Naive B cell (primary cell): ENCODE measurements around the gene MKNK1. TPM values are rescaled to one million over a fixed set of nuclear protein-coding genes. Genes with fewer than 3 reads are reported as not detected.

Source experiments
- ATAC-seq, 2 donors: fragments of 150-1000 bp; cut with Tn5 transposase; 2 replicates each; pipeline ENCODE4 v1.10.0; 2021; ENCODE audit warnings: low read depth in 2 of 2, mild to moderate bottlenecking in 2 of 2, moderate library complexity in 2 of 2
- DNase-seq: peaks from one replicate; pipeline ENCODE4 v3.0.0; 2022
- H3K27ac Mint-ChIP-seq, 6 donors: one replicate each; pipeline ENCODE4 v1.8.0; 2020 to 2022; ENCODE audit warnings: mild to moderate bottlenecking in 6 of 6, mixed read lengths in 6 of 6, moderate library complexity in 5 of 6, inconsistent platforms in 2 of 6
- H3K27me3 Mint-ChIP-seq, 3 donors: one replicate each; pipeline ENCODE4 v1.8.0; 2021 to 2022; ENCODE audit warnings: mixed read lengths in 3 of 3, mild to moderate bottlenecking in 1 of 3
- H3K36me3 Mint-ChIP-seq, 2 donors: one replicate each; pipeline ENCODE4 v1.8.0; 2020 to 2022; ENCODE audit warnings: mixed read lengths in 2 of 2, inconsistent platforms in 1 of 2, mild to moderate bottlenecking in 1 of 2
- H3K4me1 Mint-ChIP-seq, 3 donors: one replicate each; pipeline ENCODE4 v1.8.0; 2020 to 2022; ENCODE audit warnings: mixed read lengths in 3 of 3, inconsistent platforms in 1 of 3, mild to moderate bottlenecking in 1 of 3, moderate library complexity in 1 of 3
- H3K4me3 Mint-ChIP-seq, 8 donors: one replicate each; pipeline ENCODE4 v1.8.0; 2020 to 2022; ENCODE audit warnings: mild to moderate bottlenecking in 8 of 8, mixed read lengths in 8 of 8, moderate library complexity in 8 of 8, inconsistent platforms in 2 of 8
- H3K9me3 Mint-ChIP-seq, 7 donors: one replicate each; pipeline ENCODE4 v1.8.0; 2020 to 2022; ENCODE audit warnings: mixed read lengths in 7 of 7, mild to moderate bottlenecking in 5 of 7, inconsistent platforms in 2 of 7, moderate library complexity in 1 of 7
- polyA plus RNA-seq, 6 donors: library from polyadenylated mRNA; unstranded; fragments of 300-500 nt; fragmentation: Illumina TruSeq; gene quantifications; one replicate each; pipeline ENCODE4 v1.2.3, GENCODE V29; 2021; ENCODE audit warnings: low read depth in 6 of 6

The MKNK1 gene
- polyA plus RNA-seq, 6 donors from 2014 or later, result 14.2 to 23.8 (median 18.6) TPM

DNA sequence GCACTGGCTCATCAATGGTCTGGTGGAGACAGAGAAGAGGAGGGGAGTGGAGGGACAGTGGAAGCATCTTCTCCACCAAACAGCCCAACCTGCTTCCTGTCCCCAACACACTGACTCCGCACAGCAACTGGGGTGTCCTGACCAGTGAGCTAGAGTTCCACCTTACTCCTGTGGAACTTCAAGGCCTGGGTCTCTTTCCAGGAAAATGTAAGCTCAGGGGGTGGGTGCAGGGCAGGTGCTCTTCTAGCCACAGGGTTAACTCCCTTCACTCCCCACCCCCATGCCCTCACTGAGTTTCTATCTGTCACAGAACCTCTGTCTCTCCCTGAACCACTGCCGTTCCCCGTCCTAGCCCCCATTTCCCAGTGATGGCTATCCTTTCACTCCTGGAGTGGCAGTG lies 11.7 kb upstream of the MKNK1 start:
- ATAC-seq (no peak), DNase-seq (no peak)
- H3K27ac Mint-ChIP-seq, result peak overlapping the region; percentile 49 to 93 (median 80)
- H3K27me3 Mint-ChIP-seq, result no peaks in the 10 kb centered on the region
- H3K9me3 Mint-ChIP-seq, result no peaks in the 10 kb centered on the region
- peak overlapping the region; percentile 90 to 98 (median 94) for H3K4me3 Mint-ChIP-seq
- peaks cover 56 to 87% (median 73%) of the 10 kb centered on the region in 3 donors for H3K4me1 Mint-ChIP-seq
- peaks cover 0 to 2% of the 10 kb centered on the region in 2 donors for H3K36me3 Mint-ChIP-seq

GRCh38 chr1:46615088-46615487 lies 11.0 kb upstream of the MKNK1 start:
- no peaks in the 10 kb centered on the region for H3K27me3 Mint-ChIP-seq
- peak overlapping the region in 5 of 6 donors; percentile 19 to 89 (median 72) for H3K27ac Mint-ChIP-seq
- ATAC-seq (no peak), DNase-seq (no peak)
- peak overlapping the region; percentile 90 to 98 (median 94) for H3K4me3 Mint-ChIP-seq
- H3K4me1 Mint-ChIP-seq, result peaks cover 56 to 84% (median 73%) of the 10 kb centered on the region in 3 donors
- H3K36me3 Mint-ChIP-seq, result peaks cover 3 to 9% of the 10 kb centered on the region in 2 donors
- no peaks in the 10 kb centered on the region for H3K9me3 Mint-ChIP-seq

DNA sequence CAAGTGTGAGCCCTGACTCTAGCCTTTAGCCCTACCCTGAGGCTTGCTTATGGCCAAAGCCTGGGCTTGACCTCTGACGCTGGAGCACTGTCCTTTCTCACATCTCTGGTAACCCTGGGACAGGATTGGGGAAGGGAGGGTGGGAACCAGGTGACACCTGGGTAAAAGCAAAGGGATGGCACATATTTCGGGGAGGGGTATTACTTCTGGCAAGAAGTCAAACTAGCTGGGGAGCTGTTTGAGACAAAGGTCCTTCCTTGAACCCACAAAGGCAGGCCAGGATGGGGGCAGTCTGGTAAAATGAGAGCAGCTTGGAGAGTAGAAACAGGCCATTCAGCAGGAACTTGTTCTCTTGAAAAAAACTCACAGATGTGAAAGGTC lies 10.5 kb upstream of the MKNK1 start:
- Mint-ChIP-seq H3K36me3 (peaks cover 7 to 14% of the 10 kb centered on the region in 2 donors), H3K27me3 (no peaks in the 10 kb centered on the region), H3K9me3 (no peaks in the 10 kb centered on the region), H3K4me1 (peaks cover 59 to 82% (median 69%) of the 10 kb centered on the region in 3 donors), H3K27ac (peak overlapping the region in 4 of 6 donors; percentile 29 to 89 (median 60)), H3K4me3 (peak overlapping the region in 7 of 8 donors; percentile 21 to 98 (median 93))
- ATAC-seq, result no peak
- DNase-seq, result no peak

DNA sequence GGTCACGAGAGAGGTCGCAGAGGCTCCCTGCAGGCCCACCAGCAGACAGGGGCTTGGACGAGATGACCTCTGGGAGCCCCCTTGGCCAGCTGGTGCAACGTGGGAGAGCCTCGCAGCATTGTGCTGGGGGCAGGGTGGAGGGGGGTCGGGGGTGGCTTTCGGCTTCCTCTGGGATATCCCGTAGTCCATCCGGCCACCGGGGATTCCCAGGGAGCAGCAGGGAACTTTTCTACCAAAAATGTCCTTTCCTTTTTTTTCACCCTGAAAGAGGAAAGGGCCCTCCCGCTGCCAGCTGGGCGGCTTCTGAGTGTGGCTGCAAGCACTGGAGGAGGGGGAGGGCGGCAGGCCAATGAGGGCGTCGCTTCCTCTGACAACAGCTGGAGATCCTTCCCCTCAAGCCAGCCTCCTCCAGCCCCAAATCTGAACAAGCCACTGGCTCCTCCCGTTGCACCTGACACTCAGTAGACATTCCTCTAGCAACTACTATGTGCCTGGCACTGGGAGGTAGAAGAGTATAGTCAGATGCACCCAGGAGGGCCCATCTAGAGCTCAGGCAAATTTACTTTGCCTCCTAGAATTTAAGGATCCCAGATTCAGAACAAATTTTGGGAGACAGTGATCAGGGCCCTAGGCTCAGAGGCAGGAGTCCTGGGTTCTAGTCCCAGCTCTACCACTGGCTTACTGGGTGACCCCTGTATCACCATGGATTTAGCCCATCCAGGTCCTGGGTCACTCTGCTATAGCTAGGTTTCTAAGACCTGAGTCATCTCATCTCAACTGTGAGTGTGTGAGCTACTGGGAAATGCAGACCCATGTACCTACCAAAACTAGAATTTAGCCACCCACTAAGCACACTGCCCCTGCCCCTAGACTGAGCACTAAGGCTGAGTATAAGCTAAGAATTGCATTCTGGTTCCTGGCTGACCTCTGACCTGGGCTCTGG lies 9.9 kb upstream of the MKNK1 start:
- Mint-ChIP-seq H3K27ac (peak overlapping the region; percentile 29 to 89 (median 52)), H3K4me3 (peak overlapping the region in 7 of 8 donors; percentile 60 to 94 (median 81)), H3K4me1 (peaks cover 53 to 79% (median 63%) of the 10 kb centered on the region in 3 donors), H3K36me3 (peaks cover 7 to 20% of the 10 kb centered on the region in 2 donors), H3K9me3 (no peaks in the 10 kb centered on the region), H3K27me3 (no peaks in the 10 kb centered on the region)
- ATAC-seq (peak; percentile 16 to 30), DNase-seq (no peak)

GRCh38 chr1:46612937-46613660 lies 9.0 kb upstream of the MKNK1 start:
- Mint-ChIP-seq H3K9me3 (no peaks in the 10 kb centered on the region), H3K36me3 (peaks cover 7 to 21% of the 10 kb centered on the region in 2 donors), H3K27ac (peak overlapping the region in 1 of 6 donors; percentile 27), H3K27me3 (no peaks in the 10 kb centered on the region), H3K4me1 (peaks cover 45 to 73% (median 54%) of the 10 kb centered on the region in 3 donors), H3K4me3 (peak overlapping the region in 6 of 8 donors; percentile 28 to 90 (median 72))
- DNase-seq (no peak), ATAC-seq (no peak)

DNA sequence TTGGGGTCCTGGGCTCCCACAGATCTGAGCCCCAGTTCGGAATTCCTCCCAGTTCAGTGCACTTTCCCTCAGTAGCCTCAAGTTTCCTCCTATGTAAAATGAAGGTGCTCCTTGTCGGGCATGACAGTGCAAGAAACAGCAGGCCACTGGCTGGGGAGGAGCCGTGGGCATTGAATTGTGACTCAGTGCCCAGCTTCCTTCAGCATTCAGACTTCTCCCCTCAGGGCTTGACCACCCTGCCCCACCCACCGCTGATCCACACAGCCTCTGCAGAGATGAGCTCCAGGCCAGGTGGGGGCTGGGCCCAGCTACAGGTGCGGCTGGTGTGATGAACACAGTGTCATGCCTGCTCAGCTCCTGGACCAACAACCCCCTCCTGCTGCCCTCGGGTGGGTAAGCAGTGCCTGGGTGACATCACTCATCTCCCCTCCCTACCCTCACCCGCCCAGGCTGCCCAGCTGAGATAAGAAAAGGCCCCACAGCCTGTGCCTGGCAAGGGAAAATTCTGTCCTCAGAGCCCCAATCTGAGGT lies 7.7 kb upstream of the MKNK1 start:
- DNase-seq (no peak), ATAC-seq (no peak)
- peaks cover 35 to 63% (median 41%) of the 10 kb centered on the region in 3 donors for H3K4me1 Mint-ChIP-seq
- H3K36me3 Mint-ChIP-seq, result peaks cover 7 to 21% of the 10 kb centered on the region in 2 donors
- no peak overlapping the region for H3K27ac Mint-ChIP-seq
- peak overlapping the region in 1 of 8 donors; percentile 21 for H3K4me3 Mint-ChIP-seq
- H3K27me3 Mint-ChIP-seq, result no peaks in the 10 kb centered on the region
- H3K9me3 Mint-ChIP-seq, result no peaks in the 10 kb centered on the region

- no peak for DNase-seq
- H3K27ac Mint-ChIP-seq, result peak overlapping the region in 1 of 6 donors; percentile 52
- no peaks in the 10 kb centered on the region for H3K27me3 Mint-ChIP-seq
- no peak overlapping the region for H3K4me3 Mint-ChIP-seq
- no peaks in the 10 kb centered on the region for H3K9me3 Mint-ChIP-seq
- peaks cover 11 to 21% of the 10 kb centered on the region in 2 donors for H3K36me3 Mint-ChIP-seq
- no peak for ATAC-seq
- H3K4me1 Mint-ChIP-seq, result peaks cover 28 to 59% (median 33%) of the 10 kb centered on the region in 3 donors
These were observed 3.5 kb upstream of the MKNK1 start for GRCh38 chr1:46607345-46608130.

GRCh38 chr1:46606255-46606965 lies 2.3 kb upstream of the MKNK1 start:
- no peaks in the 10 kb centered on the region for H3K27me3 Mint-ChIP-seq
- peaks cover 32 to 61% (median 36%) of the 10 kb centered on the region in 3 donors for H3K4me1 Mint-ChIP-seq
- ATAC-seq (no peak), DNase-seq (no peak)
- H3K9me3 Mint-ChIP-seq, result no peaks in the 10 kb centered on the region
- H3K4me3 Mint-ChIP-seq, result peak overlapping the region in 4 of 8 donors; percentile 6 to 93 (median 52)
- H3K27ac Mint-ChIP-seq, result peak overlapping the region in 1 of 6 donors; percentile 5
- peaks cover 11 to 21% of the 10 kb centered on the region in 2 donors for H3K36me3 Mint-ChIP-seq

DNA sequence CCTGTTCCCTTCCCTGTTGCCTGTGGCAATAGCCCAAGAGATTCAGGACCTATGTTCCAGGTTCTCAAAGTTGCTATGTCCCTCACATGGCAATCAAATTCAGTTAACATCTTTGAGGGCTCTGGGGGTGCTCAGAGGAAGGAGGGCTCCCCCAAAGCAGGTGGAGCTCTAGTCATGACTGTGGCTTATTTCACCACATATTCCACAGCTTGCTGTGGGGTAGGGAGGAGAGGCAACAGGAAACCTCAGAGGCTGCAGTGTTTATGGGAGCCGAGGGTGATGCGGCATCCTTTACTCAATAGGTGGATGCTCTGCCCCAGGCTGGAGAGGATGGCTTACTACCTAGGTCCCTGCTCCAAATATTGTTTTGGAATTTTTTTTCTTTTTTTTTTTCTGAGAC lies 1.2 kb upstream of the MKNK1 start:
- peak overlapping the region in 2 of 6 donors; percentile 65 to 90 for H3K27ac Mint-ChIP-seq
- H3K4me1 Mint-ChIP-seq, result peaks cover 28 to 62% (median 29%) of the 10 kb centered on the region in 3 donors
- ATAC-seq (no peak), DNase-seq (no peak)
- H3K9me3 Mint-ChIP-seq, result no peaks in the 10 kb centered on the region
- H3K27me3 Mint-ChIP-seq, result no peaks in the 10 kb centered on the region
- H3K4me3 Mint-ChIP-seq, result peak overlapping the region; percentile 82 to 96 (median 95)
- peaks cover 10 to 14% of the 10 kb centered on the region in 2 donors for H3K36me3 Mint-ChIP-seq

DNA sequence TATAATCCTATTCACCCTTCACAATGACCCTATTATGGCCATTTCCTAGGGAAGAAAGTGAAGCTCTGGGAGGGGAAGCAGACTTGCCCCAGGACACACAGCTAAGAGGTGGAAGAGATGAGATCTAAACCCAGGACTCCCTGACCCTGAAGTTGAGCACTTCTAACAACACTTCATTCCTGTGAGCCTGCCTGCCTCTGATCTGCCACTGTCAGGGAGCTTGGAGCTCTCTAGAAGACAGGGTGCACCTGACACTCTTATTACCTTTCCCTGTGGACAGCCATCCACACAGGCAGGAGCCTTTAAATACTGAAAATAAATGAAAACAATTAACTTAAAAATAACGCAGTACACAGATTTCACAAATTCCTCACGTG lies 599 bp downstream of the MKNK1 start:
- ATAC-seq, result no peak
- H3K4me3 Mint-ChIP-seq, result peak overlapping the region; percentile 89 to 97 (median 95)
- H3K9me3 Mint-ChIP-seq, result no peaks in the 10 kb centered on the region
- DNase-seq, result no peak
- peaks cover 0 to 4% of the 10 kb centered on the region in 2 donors for H3K36me3 Mint-ChIP-seq
- peaks cover 29 to 67% (median 35%) of the 10 kb centered on the region in 3 donors for H3K4me1 Mint-ChIP-seq
- H3K27ac Mint-ChIP-seq, result peak overlapping the region; percentile 44 to 95 (median 86)
- no peaks in the 10 kb centered on the region for H3K27me3 Mint-ChIP-seq

GRCh38 chr1:46601257-46602007 lies 2.6 kb downstream of the MKNK1 start:
- Mint-ChIP-seq H3K27me3 (no peaks in the 10 kb centered on the region), H3K4me3 (peak overlapping the region in 6 of 8 donors; percentile 1 to 81 (median 22)), H3K27ac (peak overlapping the region in 1 of 6 donors; percentile 23), H3K4me1 (peaks cover 31 to 64% (median 47%) of the 10 kb centered on the region in 3 donors), H3K36me3 (peaks cover 0 to 2% of the 10 kb centered on the region in 2 donors), H3K9me3 (no peaks in the 10 kb centered on the region)
- DNase-seq (no peak), ATAC-seq (no peak)
